OCI-LY7 (cell line): ENCODE measurements around the gene ANKRD62.
"Not testable (repeated sequence)": the region's sequence is repeated elsewhere in the genome, so short reads cannot be mapped to it uniquely, and the experiment has no call there.

ENCODE experiments used
- CTCF ChIP-seq: fragments of 200-600 bp; sonication (generic); conservative IDR thresholded peaks from 2 replicates; pipeline ENCODE4 v1.5.1; 2014; ENCODE audit warnings: mild to moderate bottlenecking, antibody characterized with exemption, low read length, moderate library complexity, mixed read lengths
- EZH2phosphoT487 ChIP-seq: fragments of 200-600 bp; sonication (generic); IDR thresholded peaks from 2 replicates; pipeline ENCODE4 v1.6.1; 2018; ENCODE audit warnings: low read depth, borderline replicate concordance, mild to moderate bottlenecking, mixed run types, antibody characterized with exemption, low read length, moderate library complexity, mixed read lengths

- TF ChIP-seq CTCF, EZH2phosphoT487: not testable (repeated sequence)
Measured at GRCh38 chr18:12122043-12122389, 28.4 kb downstream of the ANKRD62 start.
